Activated naive CD8-positive, alpha-beta T cell treated with anti-CD3 and anti-CD28 coated beads, Interleukin-2, amount 10 ng/mL, durations not matched to agents 7 days and 5 days (primary cell): ENCODE results near the gene ADCY9. TPM values are rescaled to one million over a fixed set of nuclear protein-coding genes. Genes with fewer than 3 reads are reported as not detected.

Source experiments
- ATAC-seq: fragments of 150-1000 bp; cut with Tn5 transposase; one replicate; pipeline ENCODE4 v1.10.0; 2021; ENCODE audit warnings: low read depth, moderate library complexity
- POLR2A ChIA-PET: fragments of 350-600 bp; sonication (Branson Sonifier 250); formaldehyde crosslinking; loops from one replicate; lab custom pipeline; 2021; ENCODE audit warnings: antibody characterized with exemption; lab: Charles Lee
- DNase-seq: peaks from one replicate; pipeline ENCODE4 v3.0.0; 2021
- H3K27ac Mint-ChIP-seq: one replicate; pipeline ENCODE4 v1.8.0; 2022; ENCODE audit warnings: mild to moderate bottlenecking, mixed read lengths
- H3K27me3 Mint-ChIP-seq: one replicate; pipeline ENCODE4 v1.8.0; 2022; ENCODE audit warnings: mild to moderate bottlenecking, moderate library complexity, mixed read lengths
- H3K36me3 Mint-ChIP-seq: one replicate; pipeline ENCODE4 v1.8.0; 2021; ENCODE audit warnings: mild to moderate bottlenecking, mixed read lengths
- H3K4me1 Mint-ChIP-seq: one replicate; pipeline ENCODE4 v1.8.0; 2021; ENCODE audit warnings: mixed read lengths
- H3K4me3 Mint-ChIP-seq: one replicate; pipeline ENCODE4 v1.8.0; 2022; ENCODE audit warnings: mild to moderate bottlenecking, moderate library complexity, mixed read lengths
- H3K9me3 Mint-ChIP-seq: one replicate; pipeline ENCODE4 v1.8.0; 2021; ENCODE audit warnings: mixed read lengths
- total RNA-seq, 2 experiments: library from RNA; stranded (reverse); gene quantifications; one replicate each; pipeline ENCODE4 v1.2.3, GENCODE V29; 2021

Gene ADCY9
- total RNA-seq, 2 experiments from 2014 or later = 9.9 to 10.1 TPM

DNA sequence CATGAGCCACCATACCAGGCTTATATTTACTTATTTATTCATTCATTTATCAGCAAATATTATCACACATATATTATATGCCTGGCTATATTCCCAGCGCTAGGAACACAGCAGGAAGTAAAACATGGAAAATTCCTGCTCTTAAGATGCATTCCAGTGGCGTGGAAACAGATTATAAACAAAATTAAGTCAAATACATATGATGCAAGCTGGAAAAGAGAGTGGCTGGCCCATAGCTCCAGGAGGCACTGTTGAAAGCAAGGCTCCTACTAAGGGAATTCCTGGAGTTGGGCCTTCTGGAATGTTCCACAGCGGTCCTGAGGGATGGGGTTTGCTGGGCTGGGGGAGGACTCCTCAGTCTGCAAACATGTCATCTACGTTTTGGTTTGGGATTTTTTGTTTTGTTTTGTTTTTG, 18.4 kb downstream of the ADCY9 start:
- Mint-ChIP-seq H3K4me1 (peaks cover 7% of the 10 kb centered on the region), H3K9me3 (no peaks in the 10 kb centered on the region), H3K27ac (no peak overlapping the region), H3K27me3 (peaks cover 2% of the 10 kb centered on the region), H3K36me3 (no peaks in the 10 kb centered on the region), H3K4me3 (no peak overlapping the region)
- POLR2A ChIA-PET = no interaction called here
- no peak for ATAC-seq
- no peak for DNase-seq

GRCh38 chr16:4096509-4096908, 19.7 kb downstream of the ADCY9 start:
- Mint-ChIP-seq H3K4me3 (no peak overlapping the region), H3K27ac (no peak overlapping the region)
- POLR2A ChIA-PET = interaction anchor here (0.6 kb wide), 1 partner anchor 317 kb away, joined by 3 read pairs; no protein-coding TSS in a partner anchor

DNA sequence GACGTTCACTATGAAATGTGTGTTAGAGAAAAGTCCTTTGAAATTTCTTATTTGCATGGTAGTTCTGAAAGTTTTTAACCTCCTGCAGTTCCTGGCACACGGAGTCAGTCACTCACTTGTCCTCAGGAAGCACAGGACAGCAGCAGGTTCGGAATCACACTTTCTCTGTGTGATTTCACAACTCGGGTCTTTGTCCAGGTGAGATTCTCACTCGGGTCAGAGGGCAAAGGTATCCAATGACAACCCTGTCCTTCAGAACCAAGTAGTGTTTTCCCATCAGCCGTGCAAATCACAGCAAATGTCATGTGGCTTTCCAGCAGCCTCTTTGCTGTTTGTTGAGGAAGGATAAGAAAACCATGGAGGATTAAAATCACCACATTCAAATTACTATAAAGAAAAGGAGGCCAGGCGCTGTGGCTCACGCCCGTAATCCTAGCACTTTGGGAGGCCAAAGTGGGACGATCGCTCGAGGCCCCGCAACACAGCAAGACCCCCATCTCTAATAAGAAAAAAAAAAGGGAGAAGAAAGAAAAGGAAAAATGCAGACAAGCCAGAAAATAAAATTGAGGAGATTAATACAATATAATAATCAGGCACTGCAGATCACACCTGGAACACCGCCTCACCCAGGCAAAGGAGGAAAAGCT, 22.0 kb downstream of the ADCY9 start:
- POLR2A ChIA-PET = no interaction called here
- Mint-ChIP-seq H3K27ac (no peak overlapping the region), H3K27me3 (peaks cover 4% of the 10 kb centered on the region), H3K4me1 (peaks cover 12% of the 10 kb centered on the region), H3K9me3 (no peaks in the 10 kb centered on the region), H3K4me3 (no peak overlapping the region), H3K36me3 (no peaks in the 10 kb centered on the region)
- no peak for DNase-seq
- no peak for ATAC-seq

More at GRCh38 chr16:4096509-4096908, 19.7 kb downstream of the ADCY9 start:
- DNase-seq (no peak), ATAC-seq (no peak)
- peaks cover 7% of the 10 kb centered on the region for H3K4me1 Mint-ChIP-seq
- no peaks in the 10 kb centered on the region for H3K9me3 Mint-ChIP-seq
- H3K27me3 Mint-ChIP-seq = peaks cover 2% of the 10 kb centered on the region
- no peaks in the 10 kb centered on the region for H3K36me3 Mint-ChIP-seq

DNA sequence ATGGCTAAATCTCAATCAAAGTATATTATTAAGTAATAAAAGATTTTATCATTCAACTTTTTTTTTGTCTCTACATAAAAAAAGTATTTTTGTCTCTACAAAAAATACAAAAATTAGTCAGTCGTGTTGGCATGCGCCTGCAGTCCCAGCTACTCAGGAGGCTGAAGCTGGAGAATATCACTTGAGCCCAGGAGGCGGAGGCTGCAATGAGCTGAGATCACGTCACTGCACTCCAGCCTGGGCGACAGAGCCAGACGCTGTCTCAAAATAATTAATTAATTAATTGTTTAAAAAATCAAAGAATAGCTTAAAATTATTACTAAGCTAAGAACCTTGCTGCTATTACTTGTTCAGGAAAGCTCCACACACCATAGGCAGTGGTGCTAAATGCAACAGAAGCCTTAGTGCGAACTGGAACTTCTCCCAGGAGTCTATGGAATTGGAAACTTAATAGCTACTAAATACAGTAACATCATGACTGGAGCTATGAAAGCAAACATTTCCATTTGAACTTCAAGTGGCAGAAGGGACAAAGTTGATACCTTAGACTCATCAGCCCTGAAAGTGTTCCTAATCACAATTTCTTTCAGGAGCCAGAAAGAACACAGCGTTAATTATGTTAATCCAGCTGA, 22.6 kb downstream of the ADCY9 start:
- no peak for ATAC-seq
- H3K9me3 Mint-ChIP-seq = no peaks in the 10 kb centered on the region
- POLR2A ChIA-PET = no interaction called here

DNA sequence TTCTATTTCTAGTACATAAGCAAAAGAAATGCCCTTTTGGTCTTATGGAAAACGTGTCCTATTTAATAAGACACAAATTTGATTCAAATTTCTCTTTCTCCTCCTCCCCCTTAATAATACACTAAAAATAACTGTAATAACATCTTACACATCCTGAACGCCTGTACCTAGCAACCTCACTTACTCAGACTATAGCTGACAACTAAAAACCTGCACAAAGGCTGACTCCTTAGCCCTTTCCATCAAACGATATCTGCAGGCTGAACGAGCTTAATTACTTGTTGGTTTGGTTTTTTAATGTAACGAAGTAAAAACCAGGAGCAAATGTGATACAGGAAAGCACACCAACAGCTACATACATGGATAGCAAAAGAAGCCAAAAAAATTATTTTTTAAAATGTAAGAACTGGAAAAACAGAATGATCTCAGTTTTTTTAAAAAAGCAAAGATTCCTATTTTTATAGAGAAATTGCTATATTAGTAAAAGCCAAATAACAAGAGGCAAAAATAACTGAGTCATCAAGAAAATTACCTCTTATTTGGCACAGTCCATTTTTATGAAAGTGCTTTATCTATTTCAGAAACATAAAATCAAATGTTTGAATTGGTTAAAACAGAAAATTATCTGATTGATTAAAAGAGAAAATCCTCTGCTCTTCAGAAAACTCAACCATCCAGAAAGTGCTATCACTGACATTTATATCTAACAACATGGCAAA, 23.5 kb downstream of the ADCY9 start:
- no peaks in the 10 kb centered on the region for H3K9me3 Mint-ChIP-seq
- ATAC-seq = no peak
- POLR2A ChIA-PET = no interaction called here
- H3K36me3 Mint-ChIP-seq = no peaks in the 10 kb centered on the region
- DNase-seq = no peak
- no peak overlapping the region for H3K27ac Mint-ChIP-seq
- peaks cover 13% of the 10 kb centered on the region for H3K4me1 Mint-ChIP-seq
- H3K4me3 Mint-ChIP-seq = no peak overlapping the region
- peaks cover 4% of the 10 kb centered on the region for H3K27me3 Mint-ChIP-seq

More for the DNA sequence above, 22.6 kb downstream of the ADCY9 start:
- no peaks in the 10 kb centered on the region for H3K36me3 Mint-ChIP-seq
- H3K4me1 Mint-ChIP-seq = peaks cover 12% of the 10 kb centered on the region
- peaks cover 4% of the 10 kb centered on the region for H3K27me3 Mint-ChIP-seq
- H3K27ac Mint-ChIP-seq = no peak overlapping the region
- H3K4me3 Mint-ChIP-seq = no peak overlapping the region
- no peak for DNase-seq

DNA sequence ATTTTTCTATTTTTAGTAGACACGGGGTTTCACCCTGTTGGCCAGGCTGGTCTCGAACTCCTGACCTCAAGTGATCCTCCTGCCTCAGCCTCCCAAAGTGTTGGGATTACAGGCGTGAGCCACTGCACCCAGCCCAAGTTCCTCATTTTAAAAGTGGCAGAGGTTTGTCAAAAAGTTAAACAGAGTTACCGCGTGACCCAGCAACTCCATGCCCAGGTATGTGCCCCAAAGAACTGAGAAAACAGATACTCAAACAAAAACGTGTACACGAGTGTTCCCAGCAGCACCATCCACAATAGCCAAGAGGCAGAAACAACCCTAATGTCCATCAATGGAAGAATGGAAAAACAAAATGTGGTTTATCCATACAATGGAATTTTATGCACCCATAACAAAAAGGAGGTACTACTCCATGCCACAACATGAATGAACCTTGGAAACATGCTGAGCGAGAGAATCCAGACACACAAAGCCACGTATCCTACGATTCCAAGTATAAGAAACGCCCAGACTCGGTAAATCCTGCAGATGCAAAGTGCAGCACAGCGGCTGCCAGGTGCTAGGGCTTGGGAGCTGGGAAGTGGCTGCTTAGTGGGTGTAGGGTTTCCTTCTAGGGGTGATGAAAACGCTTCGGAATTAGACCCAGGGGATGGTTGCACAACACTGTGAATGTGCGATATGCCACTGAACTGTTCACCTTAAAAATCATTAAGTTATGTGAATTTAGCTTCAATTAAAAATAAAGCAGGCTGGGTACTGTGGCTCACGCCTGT, 24.8 kb downstream of the ADCY9 start:
- ATAC-seq (no peak), DNase-seq (no peak)
- POLR2A ChIA-PET = no interaction called here
- no peaks in the 10 kb centered on the region for H3K36me3 Mint-ChIP-seq
- peaks cover 4% of the 10 kb centered on the region for H3K27me3 Mint-ChIP-seq
- no peaks in the 10 kb centered on the region for H3K9me3 Mint-ChIP-seq
- H3K4me3 Mint-ChIP-seq = no peak overlapping the region
- peaks cover 11% of the 10 kb centered on the region for H3K4me1 Mint-ChIP-seq
- no peak overlapping the region for H3K27ac Mint-ChIP-seq

DNA sequence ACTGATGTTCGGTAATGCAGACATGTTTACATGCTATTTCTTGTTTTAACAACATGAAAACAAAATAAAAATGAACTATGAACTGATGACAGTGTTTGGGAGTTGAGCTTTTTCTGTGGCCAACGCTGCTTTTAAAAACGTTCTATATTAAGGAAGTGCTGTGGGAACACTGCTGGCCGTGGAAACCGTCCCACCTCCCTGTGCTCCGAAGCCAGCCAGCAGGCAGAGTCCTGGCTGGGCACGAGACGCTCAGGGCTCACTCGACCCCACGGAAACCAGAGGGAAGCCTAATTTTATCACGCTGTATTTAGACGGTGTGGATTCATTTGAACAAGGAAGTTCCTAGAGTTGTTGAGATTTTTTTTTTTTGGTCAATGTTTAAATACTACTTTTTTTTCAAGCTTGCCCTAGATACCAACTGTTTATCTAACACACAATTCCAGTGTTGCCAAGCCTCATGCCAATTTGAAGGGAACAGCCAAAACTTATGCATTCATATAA, 25.8 kb downstream of the ADCY9 start:
- Mint-ChIP-seq H3K27ac (no peak overlapping the region), H3K4me3 (no peak overlapping the region), H3K36me3 (no peaks in the 10 kb centered on the region), H3K27me3 (peaks cover 4% of the 10 kb centered on the region), H3K9me3 (no peaks in the 10 kb centered on the region), H3K4me1 (peaks cover 6% of the 10 kb centered on the region)
- ATAC-seq (no peak), DNase-seq (no peak)
- POLR2A ChIA-PET = no interaction called here

DNA sequence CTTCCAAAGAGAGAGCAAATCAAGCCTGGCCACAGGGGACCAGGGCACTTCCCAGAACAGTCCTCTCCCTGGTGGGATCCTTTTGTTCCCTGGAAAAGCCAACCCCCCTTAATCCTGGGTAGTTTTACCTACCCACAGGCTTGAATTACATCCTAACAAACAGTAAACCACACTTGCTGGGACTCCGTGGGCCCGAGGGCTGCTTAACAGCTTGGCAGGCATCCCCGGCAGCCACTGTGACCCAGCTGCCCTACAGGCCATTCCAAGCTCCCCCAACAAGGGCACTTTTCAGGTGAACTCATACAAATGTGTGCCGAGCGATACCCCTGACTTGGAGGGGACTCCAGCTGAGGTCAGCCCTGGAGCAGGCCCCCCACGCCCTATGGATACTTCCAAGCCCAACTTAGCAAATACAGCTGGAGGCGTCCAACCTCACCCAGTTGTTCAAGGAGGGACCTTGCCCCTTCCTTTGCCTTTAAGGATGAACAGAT, 26.4 kb downstream of the ADCY9 start:
- Mint-ChIP-seq H3K4me1 (peaks cover 6% of the 10 kb centered on the region), H3K27ac (no peak overlapping the region), H3K9me3 (no peaks in the 10 kb centered on the region), H3K27me3 (peaks cover 4% of the 10 kb centered on the region), H3K36me3 (no peaks in the 10 kb centered on the region), H3K4me3 (no peak overlapping the region)
- ATAC-seq (no peak), DNase-seq (no peak)
- POLR2A ChIA-PET = no interaction called here

DNA sequence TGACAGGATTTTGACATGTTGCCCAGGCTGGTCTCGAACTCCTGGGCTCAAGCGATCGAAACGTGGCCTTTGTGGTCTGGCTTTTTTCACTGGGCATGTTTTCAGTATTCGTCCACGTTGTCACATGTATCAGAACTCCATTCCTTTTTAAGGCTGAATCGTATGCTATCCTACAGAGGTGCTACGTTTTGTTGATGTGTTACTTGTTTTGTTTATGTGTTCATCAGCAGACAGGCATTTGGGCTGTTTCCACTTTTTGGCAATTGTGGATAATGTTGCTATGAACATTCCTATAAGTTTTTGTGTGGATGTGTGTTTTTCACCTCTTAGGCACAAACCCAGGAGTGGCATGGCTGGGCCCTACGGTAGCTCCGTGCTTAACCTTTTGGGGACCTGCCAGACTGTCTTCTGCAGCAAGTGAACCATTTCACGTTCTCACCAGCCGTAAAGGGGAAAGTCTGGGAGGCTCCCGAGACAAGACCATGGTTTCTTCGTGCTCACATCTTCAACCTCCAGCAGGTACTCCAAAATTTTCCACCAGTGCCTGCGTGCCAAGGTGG, 26.9 kb downstream of the ADCY9 start:
- Mint-ChIP-seq H3K36me3 (no peaks in the 10 kb centered on the region), H3K9me3 (no peaks in the 10 kb centered on the region), H3K4me3 (no peak overlapping the region), H3K27me3 (peaks cover 4% of the 10 kb centered on the region), H3K4me1 (peaks cover 6% of the 10 kb centered on the region), H3K27ac (no peak overlapping the region)
- POLR2A ChIA-PET = no interaction called here
- ATAC-seq = no peak
- no peak for DNase-seq

DNA sequence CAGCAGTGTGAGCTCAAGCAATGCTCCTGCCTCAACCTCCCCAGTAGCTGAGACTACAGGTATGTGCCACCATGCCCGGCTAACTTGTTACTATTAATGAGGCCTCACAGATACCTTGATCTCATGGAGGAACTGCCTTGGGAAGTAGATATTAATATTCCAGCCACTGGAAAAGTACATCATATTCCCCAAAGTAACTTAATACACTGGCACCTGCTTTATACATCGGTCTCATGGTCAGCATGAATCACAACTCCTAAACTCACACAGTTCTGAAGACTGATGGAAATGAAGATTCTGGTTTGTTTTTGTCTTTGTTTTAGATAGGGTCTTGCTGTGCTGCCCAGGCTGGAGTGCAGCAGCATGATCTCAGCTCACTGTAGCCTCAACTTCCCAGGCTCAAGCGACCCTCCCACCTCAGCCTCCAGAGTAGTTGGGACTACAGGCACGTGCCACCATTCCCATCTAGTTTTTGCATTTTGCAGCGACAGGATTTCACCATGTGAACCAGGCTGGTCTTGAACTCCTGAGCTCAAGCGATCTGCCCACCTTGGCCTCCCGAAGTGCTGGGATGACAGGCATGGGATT, 28.2 kb downstream of the ADCY9 start:
- H3K9me3 Mint-ChIP-seq = no peaks in the 10 kb centered on the region
- POLR2A ChIA-PET = interaction anchor here (0.6 to 1.0 kb wide), 2 partner anchors 12 to 460 kb away, joined by 3 to 5 read pairs; no protein-coding TSS in a partner anchor
- no peak for DNase-seq
- H3K4me1 Mint-ChIP-seq = peaks cover 11% of the 10 kb centered on the region
- H3K36me3 Mint-ChIP-seq = peaks cover 4% of the 10 kb centered on the region
- no peak for ATAC-seq
- peaks cover 4% of the 10 kb centered on the region for H3K27me3 Mint-ChIP-seq
- no peak overlapping the region for H3K27ac Mint-ChIP-seq
- no peak overlapping the region for H3K4me3 Mint-ChIP-seq

- Mint-ChIP-seq H3K27me3 (peaks cover 4% of the 10 kb centered on the region), H3K9me3 (no peaks in the 10 kb centered on the region), H3K27ac (no peak overlapping the region), H3K4me1 (peaks cover 19% of the 10 kb centered on the region), H3K4me3 (no peak overlapping the region), H3K36me3 (peaks cover 4% of the 10 kb centered on the region)
- DNase-seq (no peak), ATAC-seq (no peak)
- POLR2A ChIA-PET = interaction anchor here (1.0 kb wide), 1 partner anchor 11 kb away, joined by 3 read pairs; no protein-coding TSS in a partner anchor
Observed at GRCh38 chr16:4087099-4087885, 28.9 kb downstream of the ADCY9 start.

DNA sequence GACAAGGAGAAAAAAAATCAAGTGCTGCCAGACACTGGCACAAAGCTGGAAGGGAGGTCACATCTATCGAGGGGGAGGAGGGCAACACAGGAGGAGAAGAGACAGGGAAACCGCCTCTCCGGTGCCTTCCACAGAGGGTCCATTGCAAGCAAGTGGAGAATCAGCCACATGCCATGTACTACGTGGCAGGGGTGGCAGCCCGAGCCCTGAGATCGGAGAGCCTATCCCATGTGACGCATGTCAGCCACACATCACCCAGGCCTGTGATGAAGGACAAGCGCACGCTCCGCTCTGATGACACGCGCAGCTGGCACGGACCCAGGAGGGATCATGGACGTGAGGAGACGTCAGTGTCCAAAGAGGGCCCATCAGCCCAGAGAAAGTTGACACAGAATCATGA, 30.1 kb downstream of the ADCY9 start:
- DNase-seq = no peak
- H3K36me3 Mint-ChIP-seq = peaks cover 4% of the 10 kb centered on the region
- H3K27ac Mint-ChIP-seq = no peak overlapping the region
- H3K4me1 Mint-ChIP-seq = peaks cover 30% of the 10 kb centered on the region
- no peaks in the 10 kb centered on the region for H3K9me3 Mint-ChIP-seq
- POLR2A ChIA-PET = no interaction called here
- H3K27me3 Mint-ChIP-seq = peaks cover under 1% of the 10 kb centered on the region
- no peak for ATAC-seq
- H3K4me3 Mint-ChIP-seq = no peak overlapping the region
